GM12878 (cell line): ENCODE results near the gene UBE2M. TPM values are rescaled to one million over a fixed set of nuclear protein-coding genes. Genes with fewer than 3 reads are reported as not detected.

Experiments
- BHLHE40 ChIP-seq, 2 experiments: fragments of 450-650 bp in 1 of 2; IDR thresholded peaks; 2 replicates each; pipeline ENCODE4 v1.6.1; 2011 to 2017; ENCODE audit warnings: low read depth in 2 of 2, borderline replicate concordance in 1 of 2, improper control_type of control experiment in 1 of 2, low read length in 1 of 2, mild to moderate bottlenecking in 1 of 2
- BMI1 ChIP-seq: fragments of 450-650 bp; IDR thresholded peaks from 2 replicates; pipeline ENCODE4 v1.6.1; 2016; ENCODE audit warnings: mild to moderate bottlenecking, moderate library complexity, borderline replicate concordance
- CEBPB ChIP-seq, 2 experiments: fragments of 150-350 bp in 1 of 2; IDR thresholded peaks; 2 replicates each; pipeline ENCODE4 v1.6.1; 2012 to 2014; ENCODE audit warnings: low read depth in 2 of 2, low read length in 2 of 2, borderline replicate concordance in 1 of 2, inconsistent platforms in 1 of 2
- CREB1 ChIP-seq: IDR thresholded peaks from 2 replicates; pipeline ENCODE4 v1.6.1; 2012; ENCODE audit warnings: low read depth, mild to moderate bottlenecking, inconsistent platforms
- CREM ChIP-seq: IDR thresholded peaks from 2 replicates; pipeline ENCODE4 v1.6.1; 2014; ENCODE audit warnings: antibody characterized with exemption, low read depth
- E4F1 ChIP-seq: fragments of 450-650 bp; IDR thresholded peaks from 2 replicates; pipeline ENCODE4 v1.6.1; 2018; ENCODE audit warnings: borderline replicate concordance, mild to moderate bottlenecking; ENCODE audit not compliant: partially characterized antibody
- EZH2 ChIP-seq: IDR thresholded peaks from 2 replicates; pipeline ENCODE4 v1.6.1; 2012; ENCODE audit warnings: low read depth, mild to moderate bottlenecking, control low read depth, inconsistent platforms, low read length, borderline replicate concordance; ENCODE audit not compliant: control insufficient read depth
- JUND ChIP-seq: IDR thresholded peaks from 2 replicates; pipeline ENCODE4 v1.6.1; 2012; ENCODE audit warnings: low read depth, mild to moderate bottlenecking, low read length, improper control_type of control experiment, moderate library complexity
- KDM1A ChIP-seq: fragments of 200-600 bp; sonication (generic); IDR thresholded peaks from 2 replicates; pipeline ENCODE4 v1.6.1; 2016; ENCODE audit warnings: borderline replicate concordance
- MEF2A ChIP-seq: IDR thresholded peaks from 2 replicates; pipeline ENCODE4 v1.6.1; 2011; ENCODE audit warnings: low read depth, mild to moderate bottlenecking, low read length, moderate library complexity; ENCODE audit not compliant: insufficient read depth
- REST ChIP-seq: IDR thresholded peaks from 2 replicates; pipeline ENCODE4 v1.6.1; 2012; ENCODE audit warnings: mild to moderate bottlenecking, low read depth, low read length
- SMAD5 ChIP-seq: IDR thresholded peaks from 2 replicates; pipeline ENCODE4 v1.6.1; 2016; ENCODE audit warnings: antibody characterized with exemption, low read depth
- SMARCA5 ChIP-seq: fragments of 450-650 bp; IDR thresholded peaks from 2 replicates; pipeline ENCODE4 v1.6.1; 2017; ENCODE audit warnings: mild to moderate bottlenecking
- STAT1 ChIP-seq: fragments of 450-650 bp; conservative IDR thresholded peaks from 2 replicates; pipeline ENCODE4 v1.6.1; 2014; ENCODE audit warnings: antibody characterized with exemption, mild to moderate bottlenecking
- USF2 ChIP-seq: IDR thresholded peaks from 2 replicates; pipeline ENCODE4 v1.6.1; 2011; ENCODE audit warnings: low read depth, low read length, improper control_type of control experiment, borderline replicate concordance
- ZNF687 ChIP-seq: fragments of 450-650 bp; IDR thresholded peaks from 2 replicates; pipeline ENCODE4 v1.6.1; 2017; ENCODE audit warnings: mild to moderate bottlenecking, moderate library complexity
- polyA plus RNA-seq, 11 experiments: library from polyadenylated mRNA; depleted of rRNA in 4 of 11; unstranded in 6 of 11; stranded (reverse) in 5 of 11; fragments of >200 nt; fragmentation: Nextera tagmentation in 4 of 11; fragmentation: Illumina TruSeq in 1 of 11; extraction: Ambion mirVana in 4 of 11; extraction: Trizol in 1 of 11; gene quantifications; 1 replicate in 1 of 11; 2 replicates in 10 of 11; pipeline versions ENCODE4 v1.2.1 to v1.2.3, GENCODE V29; 2011 to 2016; ENCODE audit warnings: inconsistent platforms in 2 of 11, missing spikeins in 2 of 11, low read depth in 1 of 11
- total RNA-seq, 4 experiments: library from RNA; depleted of rRNA in 3 of 4; stranded (reverse); fragments of >200 nt in 3 of 4; fragmentation: Illumina TruSeq in 1 of 4; extraction: Trizol in 1 of 4; gene quantifications; 2 replicates each; pipeline versions ENCODE4 v1.2.1 to v1.2.3, GENCODE V29; 2013 to 2021

Gene UBE2M
- total and polyA plus RNA-seq, 10 of the 15 experiments (the other 5 are each of a cell fraction or from before 2014, with no cell fraction given), result 1.4 to 105 (median 73.9) TPM

GRCh38 chr19:58538257-58539168 lies 19.9 kb downstream of the UBE2M start (continued):
- TF ChIP-seq JUND (no peak), ZNF687 (0 out of 2 replicates have a peak, but pooled peaks have one; percentile 31), E4F1 (no peak), EZH2 (no peak), KDM1A (no peak), CREM (no peak), CREB1 (no peak), REST (no peak), MEF2A (no peak), CEBPB (IDR thresholded peaks at IDR 0.05; ENCODE audit: borderline replicate concordance in 1 of 2, low read depth in 2 of 2, low read length in 2 of 2) (no peak), SMARCA5 (no peak), STAT1 (no peak), BHLHE40 (IDR thresholded peaks at IDR 0.05; ENCODE audit: borderline replicate concordance in 1 of 2, low read depth in 2 of 2, low read length in 1 of 2) (peak in 1 of 2 experiments; percentile 80; a peak in 2 of 4 replicates), BMI1 (no peak), SMAD5 (no peak), USF2 (no peak)
